Stimulated activated CD8-positive, alpha-beta memory T cell treated with anti-CD3 and anti-CD28 coated beads, Interleukin-2, amount 100 ng/mL, for 1 hour (primary cell): ENCODE data around the gene CADM2.
"Not testable (repeated sequence)": the region's sequence is repeated elsewhere in the genome, so short reads cannot be mapped to it uniquely, and the experiment has no call there.

Source experiments
- DNase-seq, 2 donors: peaks; one replicate each; pipeline ENCODE4 v3.0.0-alpha.2; 2020; ENCODE audit warnings: low read depth in 2 of 2

CADM2 gene

DNA sequence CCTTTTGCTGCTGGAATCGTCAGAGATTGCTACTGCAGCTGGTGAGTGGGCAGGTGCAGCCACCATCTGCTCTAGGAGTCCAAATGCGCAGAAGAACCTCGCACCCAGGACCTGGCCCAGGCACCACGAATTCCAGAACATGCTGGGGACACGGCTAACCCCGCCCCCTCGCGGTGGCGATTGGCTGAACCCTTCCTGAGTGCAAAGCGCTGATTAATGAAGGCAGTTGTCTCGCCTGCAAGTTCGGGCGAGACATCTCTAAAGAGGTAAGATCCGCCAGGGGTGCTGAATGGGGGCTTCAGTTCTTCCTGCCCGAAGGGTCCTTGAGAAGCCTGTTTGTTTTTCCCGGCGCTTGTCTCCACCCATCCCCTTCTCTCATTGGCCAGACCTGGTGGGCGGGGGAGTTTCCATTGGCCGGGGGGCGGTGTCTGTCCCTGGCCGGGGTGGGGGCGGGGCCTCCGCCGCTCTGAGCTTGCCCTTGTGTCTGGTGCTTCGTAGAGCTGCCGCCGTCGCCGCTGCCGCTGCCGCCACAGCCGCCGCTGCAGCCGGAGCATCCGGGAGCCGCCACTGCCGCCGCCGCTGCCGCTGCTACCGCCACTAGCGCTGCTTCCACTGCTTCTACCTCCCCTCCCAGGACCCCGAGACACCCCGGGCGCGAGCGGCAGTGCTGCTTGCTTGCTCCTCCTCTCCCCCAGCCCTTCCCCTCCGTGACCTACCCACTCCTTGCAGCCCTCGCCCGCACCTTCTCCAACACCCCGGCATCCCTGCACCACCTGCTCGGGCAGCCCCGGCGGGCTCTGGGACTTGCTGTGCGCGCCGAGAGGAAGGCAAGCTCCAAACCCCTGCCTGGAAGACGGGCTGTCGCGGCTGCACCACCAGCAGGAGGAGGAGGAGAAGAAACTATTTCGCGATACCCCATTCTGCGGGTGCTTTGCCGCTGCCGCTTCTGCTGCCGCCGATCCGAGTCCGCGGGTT, at the start of gene CADM2:
Gene CADM2, plus strand, starts transcription at position 495 of the 975 bp plus-strand sequence.
- peak in 1 of 2 donors; percentile 24 for DNase-seq

DNA sequence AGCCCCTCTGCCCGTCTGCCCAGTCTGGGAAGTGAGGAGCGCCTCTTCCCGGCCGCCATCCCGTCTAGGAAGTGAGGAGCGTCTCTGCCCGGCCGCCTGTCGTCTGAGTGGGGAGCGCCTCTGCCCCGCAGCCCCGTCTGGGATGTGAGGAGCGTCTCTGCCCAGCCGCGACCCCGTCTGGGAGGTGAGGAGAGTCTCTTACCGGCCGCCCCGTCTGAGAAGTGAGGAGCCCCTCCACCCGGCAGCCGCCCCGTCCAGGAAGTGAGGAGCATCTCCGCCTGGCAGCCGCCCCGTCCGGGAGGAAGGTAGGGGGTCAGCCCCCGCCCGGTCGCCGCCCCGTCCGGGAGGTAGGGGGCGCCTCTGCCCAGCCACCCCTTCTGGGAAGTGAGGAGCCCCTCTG, 40.2 kb upstream of the CADM2 start:
- not testable (repeated sequence) for DNase-seq

DNA sequence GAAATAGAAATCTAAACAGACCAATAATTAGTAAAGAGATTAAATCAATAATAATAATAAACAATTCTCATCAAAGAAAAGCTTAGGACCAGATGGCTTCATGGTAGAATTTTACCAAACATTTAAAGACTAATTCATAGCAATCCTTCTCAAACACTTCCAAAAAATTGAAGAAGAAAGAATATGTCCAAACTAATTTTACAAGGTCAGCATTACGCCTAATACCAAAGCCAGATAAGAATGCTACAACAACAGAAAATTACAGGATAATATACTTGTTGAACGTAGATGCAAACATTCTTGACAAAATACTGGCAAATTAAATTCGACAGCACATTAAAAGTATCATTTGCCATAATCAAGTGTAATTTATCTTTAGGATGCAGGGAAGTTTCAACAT, 36.1 kb upstream of the CADM2 start:
- DNase-seq, result no peak

DNA sequence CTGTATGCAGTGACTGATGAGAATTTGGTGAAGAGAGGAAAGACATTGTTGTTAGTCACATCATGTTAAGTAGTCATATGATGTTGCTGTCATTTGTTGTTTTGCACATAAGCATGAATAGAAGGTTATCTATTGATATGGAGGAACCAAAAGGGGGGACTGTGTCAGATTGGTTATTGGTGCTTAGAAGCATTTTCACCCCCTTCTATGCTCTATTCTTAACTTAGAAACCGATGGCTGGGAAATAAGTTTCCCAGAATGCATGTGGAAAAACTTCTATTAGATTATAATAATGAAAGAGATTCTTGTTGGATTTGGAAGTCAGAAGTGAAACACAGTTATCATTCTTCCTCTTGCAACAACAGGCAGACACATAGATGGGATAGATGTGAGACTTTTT, 33.2 kb upstream of the CADM2 start:
- DNase-seq, result no peak

DNA sequence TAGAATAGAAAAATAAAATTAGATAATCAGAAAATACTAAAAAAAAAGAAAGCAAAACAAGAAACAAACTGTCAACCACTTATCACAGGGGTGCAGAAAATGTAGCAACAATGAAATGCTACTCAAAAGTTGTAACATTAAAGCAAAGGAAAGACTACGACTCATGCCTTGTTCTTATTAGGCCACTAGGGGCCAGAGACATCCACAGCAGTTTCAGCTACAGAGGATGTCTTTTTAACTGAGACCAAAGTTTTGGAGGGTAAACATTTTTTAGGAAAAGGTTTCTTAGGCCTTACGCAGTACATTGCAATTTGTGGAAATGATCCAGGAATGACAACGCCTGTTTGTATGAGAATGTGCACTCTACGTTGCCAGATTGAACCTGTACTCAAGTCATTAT, 15.4 kb upstream of the CADM2 start:
- no peak for DNase-seq

DNA sequence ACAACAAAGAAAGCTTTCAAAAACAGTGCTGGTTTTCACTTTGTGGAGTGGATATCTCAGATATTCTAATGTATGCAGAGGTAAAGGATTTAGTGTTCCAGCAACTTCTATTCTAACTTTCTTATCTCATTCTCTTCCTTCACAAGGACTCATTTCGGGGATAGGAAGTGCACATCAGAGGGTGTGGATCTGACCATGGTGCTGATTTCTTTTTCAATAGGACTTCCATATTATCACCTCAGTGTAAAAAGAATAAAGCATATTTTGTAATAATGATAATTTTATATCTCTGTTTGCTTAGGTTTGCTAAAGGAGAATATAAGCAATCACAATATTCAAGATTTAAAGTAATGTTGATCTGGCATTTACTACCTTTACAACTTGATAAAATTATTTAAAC, 12.5 kb upstream of the CADM2 start:
- DNase-seq, result no peak

DNA sequence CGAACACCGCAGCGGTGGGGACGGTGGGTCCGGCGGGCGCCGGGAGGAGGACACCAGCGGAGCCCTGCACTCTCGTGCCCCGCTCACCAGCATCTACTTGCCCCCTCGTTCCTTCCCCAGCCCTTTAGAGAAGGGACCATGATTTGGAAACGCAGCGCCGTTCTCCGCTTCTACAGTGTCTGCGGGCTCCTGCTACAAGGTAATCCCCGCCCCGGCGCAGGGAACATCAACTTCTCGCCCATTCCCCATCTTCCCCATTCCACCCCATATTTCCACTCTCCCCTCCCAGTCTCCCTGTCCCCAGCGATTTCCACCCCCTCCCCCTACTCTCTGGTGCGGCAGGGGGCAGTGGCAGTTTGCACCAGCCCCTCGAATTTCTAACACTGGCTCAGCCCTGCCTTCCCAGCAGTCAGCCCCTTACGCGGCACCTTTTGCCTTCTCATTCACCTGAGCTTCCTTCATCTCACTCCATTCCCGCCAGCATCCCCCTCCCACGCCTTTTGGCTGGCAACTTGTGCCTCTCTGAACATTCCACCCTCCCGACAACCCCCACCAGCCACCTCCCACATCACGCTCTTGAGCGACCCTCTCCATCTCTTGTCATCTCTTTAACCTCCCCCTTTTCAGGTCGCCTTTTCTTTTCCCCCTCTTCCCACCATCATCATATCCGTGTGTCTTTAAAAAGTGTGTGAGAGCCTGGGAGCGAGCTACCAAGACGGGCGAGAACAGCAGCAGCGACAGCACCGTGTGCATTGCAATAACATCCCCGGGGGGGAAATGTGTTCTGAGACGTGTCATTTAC, 882 bp downstream of the CADM2 start:
- DNase-seq, result no peak

DNA sequence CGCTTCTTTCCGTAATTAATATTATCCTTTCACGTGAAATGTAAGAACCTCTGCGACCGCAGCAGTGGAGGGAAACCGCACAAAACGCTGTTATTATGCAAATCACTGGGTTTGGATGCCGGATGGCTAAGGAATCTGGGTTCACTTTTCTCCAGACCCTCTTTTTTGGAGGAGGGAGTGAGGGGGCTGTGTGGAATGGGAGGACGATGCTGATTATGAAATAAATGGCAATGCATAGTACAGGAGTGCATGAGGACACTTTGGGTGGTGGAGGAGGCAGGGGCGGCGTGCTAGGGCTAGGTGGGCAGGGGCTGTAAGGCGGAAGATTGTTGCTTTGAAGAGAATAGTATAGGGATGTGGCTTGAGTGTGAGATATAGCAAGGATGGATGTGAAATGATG, 1.8 kb downstream of the CADM2 start:
- no peak for DNase-seq

DNA sequence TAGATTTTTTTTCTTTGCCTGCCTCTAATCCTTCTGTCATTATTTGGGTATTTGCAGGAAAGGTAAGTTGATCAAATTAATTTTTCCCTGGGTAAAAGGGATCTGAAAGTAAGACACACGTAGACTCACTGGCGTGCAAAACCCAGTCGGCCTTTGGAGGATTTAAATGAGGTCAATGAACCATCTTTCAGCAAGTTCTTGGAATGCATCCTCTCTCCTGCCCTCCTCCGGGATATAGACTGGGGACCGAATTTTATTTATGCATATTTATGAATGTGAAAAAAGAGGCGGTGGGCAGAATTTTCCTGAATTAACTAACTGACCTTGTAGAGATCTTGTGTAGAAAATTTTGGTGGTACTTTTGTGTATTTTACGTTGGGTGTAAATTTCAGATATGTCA, 2.2 kb downstream of the CADM2 start:
- no peak for DNase-seq

DNA sequence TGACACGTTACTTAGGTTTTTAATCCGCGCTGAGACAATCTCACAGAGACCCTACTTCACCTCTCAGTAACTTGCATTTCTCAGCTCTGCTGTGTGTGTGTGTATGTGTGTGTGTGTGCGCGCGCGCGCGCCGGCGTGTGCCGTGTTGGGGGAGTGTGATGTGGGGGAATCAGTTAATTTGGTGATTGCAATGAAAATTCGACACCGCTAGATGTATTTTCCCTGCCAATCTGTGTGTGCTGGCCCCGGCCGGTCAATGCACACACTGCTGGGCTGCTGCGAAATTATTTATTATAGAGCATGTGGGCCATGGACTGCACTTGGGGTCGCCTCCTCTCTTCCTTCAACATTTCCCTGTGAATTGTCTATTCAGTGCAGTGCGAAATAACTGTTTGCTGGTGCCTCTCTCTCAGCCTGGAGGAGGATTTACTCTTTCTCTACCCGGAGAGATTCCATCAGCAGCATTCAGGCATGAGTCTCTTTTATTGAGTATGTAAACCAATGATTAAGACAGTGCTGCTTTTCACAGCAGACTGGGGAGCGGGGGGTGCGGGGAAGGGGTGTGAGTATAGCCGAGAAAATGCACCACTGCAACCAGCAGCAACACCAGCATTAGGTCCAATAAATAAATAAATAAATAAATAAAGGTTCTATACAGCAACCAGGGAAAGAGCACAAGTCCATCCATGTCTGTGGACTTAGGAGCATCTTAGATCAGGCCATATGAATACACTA, 2.9 kb downstream of the CADM2 start:
- no peak for DNase-seq

DNA sequence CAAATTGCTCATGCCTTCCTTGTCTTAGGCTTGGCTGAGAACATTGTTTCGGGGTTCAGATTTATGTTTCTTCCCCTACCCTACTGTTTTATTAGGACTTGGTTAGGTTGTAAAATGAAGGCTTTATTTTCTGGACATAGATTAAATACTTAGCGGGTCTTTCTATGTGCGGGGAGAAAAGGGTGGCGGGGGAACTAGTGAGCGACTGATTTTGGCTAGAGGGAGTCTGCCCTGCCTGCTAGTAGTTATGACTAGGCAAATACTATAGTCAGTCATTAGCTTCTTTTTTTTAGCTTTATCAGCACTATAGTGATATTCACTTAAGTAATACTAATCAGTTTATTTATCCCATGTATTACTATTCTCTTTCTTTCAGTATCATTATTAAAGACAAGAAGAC, 3.6 kb downstream of the CADM2 start:
- no peak for DNase-seq

DNA sequence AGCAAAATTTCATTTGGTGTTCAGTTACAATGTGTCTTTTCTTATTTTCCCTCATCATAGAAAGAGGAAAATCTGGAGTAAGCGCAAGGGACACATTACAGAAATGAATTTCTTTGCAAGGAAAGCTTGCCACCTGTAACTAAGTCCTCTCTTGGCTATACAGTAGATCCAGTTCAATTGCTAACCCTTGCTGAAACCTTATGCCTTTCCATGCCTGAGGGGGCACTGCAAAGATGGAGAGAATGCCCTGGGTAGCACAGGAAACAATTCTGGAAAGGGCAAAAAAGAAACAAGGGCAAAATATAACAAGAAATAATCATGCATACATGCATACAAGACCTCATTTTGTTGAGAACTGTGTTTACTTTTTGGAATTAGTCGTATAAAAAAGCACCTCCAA, 4.3 kb downstream of the CADM2 start:
- DNase-seq, result no peak

DNA sequence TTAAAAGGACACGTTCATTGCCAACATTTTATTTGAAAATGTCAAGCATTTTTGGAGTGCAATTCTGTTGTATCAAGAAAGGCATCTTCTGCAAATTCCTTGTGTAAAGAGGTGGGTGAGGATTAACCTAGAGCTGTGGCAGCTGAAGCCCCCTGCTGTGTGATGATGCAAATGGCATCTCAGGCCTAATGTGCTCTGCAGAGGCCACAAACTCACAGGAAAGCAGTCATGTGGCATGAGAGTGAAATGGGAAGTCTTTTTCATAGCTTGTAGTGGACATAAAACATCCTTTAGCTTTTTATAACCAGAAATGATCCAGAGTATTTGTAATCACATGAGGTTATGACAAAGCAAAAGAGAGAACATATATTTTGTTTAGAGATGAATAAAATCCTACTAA, 6.4 kb downstream of the CADM2 start:
- no peak for DNase-seq

DNA sequence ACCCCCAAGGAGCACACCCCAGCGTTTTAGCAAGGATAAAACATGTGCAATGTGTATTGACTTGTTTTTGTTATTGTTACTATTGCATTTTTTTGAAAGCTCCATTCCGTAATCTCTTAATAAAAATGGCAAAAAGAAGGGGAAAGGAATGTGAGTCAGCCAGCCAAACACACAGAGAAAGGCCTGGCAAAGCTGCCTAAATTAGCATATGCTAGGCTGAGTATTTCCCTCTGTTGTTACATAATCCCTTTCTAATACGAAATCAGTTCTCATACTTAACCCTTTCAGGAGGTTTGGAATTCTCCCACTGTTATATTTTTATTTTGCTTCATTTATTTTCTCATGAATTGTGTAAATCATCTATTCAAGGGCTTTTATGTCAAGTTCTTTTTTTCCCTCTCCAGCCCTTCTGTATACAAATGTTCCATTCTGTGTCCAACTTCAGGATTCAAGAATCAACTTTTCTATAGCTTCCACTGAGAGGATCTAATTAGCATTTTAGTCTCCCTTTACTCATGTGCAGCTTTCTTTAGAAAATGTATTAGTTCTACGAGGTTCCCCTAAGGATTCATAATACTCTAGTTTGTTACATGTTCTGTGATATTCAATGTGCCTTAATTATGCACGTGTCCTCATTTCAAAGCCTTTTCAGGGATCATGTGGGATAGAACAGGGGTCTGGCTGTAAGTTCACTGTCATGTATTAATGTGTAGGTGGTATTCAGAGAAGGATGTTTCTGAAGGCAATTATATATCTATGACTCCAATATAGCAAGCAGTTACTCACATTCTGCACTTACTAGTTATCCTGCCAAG, 9.2 kb downstream of the CADM2 start:
- DNase-seq, result no peak

DNA sequence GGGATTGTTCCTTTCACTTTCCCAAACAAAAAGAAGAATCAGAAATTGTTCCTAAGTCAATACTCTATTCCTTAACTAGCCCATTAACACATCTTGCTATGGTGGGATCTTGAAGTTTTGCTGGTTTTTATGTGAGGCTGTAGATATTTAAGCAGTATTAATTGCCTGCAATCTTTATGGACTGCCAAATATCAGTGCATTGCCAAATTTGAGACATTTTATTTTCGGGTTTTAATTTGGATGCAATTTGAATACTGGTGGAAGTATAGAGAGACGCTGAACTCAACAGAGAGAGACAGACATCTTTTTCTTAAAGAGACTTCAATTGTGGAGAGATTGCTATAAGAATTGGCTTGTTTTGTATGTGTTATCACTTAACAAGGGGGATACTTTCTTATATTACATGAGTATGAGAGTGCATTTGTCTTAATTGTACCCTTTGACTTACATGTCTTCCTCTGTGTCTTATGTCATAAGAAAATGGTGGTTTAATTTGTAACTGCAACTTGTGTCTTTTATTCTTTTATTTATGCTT, 10.0 kb downstream of the CADM2 start:
- DNase-seq, result no peak

DNA sequence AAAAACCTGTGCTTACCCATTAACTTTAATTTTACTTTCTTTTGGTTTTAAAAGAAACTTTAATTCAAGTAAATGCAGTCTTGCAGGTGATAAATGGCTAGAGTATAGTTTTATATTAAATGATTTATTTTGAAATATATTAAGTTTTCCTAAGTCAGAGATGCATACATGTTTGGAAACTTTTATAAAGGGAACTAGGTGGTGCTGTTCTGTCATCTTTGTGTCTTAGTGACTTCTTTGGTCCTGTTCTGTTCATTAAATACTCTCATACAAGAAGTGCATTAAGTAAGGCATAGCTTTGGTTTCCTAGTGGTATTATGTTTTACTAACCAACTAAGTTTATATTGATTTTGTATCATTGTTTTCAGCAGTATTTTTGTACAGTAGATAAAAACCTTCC, 15.6 kb downstream of the CADM2 start:
- no peak for DNase-seq

DNA sequence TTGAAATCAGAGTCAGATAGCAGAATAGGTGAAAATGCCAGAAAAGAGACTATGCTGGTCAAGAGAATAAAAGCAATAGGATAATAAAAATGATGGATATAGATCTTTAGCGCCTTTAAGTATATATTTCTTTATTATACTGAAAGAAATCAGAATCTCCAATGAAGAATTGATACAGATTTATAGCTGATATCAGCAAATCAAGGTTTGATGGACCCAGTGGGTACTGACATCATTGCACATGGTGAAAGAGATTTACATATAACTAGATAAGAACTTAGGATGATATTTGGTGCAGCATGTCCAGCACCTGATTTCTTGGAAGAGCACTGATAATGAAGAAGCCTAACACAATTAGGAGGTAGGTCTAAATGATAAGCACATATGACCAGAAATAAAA, 18.2 kb downstream of the CADM2 start:
- DNase-seq, result no peak

DNA sequence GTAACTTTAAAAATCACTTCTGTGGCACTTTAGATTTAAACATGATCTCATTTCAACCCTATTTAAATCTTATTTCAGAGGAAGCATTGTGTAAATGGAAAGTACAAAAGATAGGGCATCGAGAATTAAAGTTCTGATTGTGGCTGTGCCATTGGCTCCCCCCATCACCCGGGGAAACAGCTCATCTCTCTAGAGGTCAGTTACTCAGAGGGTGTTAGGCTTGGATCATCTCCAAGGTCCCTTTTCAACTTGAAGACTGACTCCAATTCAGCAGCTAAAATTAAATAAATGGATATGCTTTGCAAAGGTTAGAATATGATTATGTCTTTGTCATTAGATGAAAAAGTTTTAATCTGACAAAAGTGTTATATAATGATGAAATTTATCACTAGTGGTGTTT, 20.1 kb downstream of the CADM2 start:
- DNase-seq, result no peak

DNA sequence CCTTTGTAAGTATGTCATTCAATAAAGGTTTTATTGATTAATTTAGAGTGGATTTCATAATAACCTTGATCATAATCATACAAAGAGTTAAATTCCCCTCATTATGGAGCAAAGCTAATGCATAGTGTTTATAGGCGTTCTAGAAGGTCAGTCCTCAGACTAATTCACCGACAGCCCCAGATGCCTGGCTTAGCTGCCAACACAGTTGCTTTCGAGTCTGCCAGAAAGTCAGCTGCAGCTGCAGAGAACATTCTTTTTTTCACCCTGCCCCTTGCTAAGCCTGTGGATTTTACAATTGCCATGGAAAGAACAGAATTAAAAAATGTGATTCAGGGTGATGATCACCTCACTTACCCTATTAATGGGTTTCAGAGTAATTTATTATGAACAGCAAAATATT, 21.2 kb downstream of the CADM2 start:
- DNase-seq, result no peak

DNA sequence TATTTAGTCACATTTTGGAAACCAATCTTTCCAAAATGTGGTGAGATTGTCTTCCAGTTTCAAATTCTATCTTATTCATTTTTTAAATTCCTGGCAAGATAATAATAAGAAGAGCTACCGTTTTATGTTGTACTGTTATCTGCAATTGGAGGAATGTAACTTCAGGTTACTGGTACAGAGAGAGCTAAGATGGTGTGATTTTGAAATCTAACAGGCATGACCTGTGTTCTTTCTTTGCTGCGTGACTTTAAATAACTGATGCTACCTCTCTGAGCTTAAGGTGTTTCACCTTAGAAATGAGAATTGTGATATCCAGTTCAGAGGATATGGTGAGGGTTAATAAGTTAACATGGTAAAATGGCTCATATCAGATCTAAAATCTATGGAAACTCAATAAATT, 21.7 kb downstream of the CADM2 start:
- no peak for DNase-seq

DNA sequence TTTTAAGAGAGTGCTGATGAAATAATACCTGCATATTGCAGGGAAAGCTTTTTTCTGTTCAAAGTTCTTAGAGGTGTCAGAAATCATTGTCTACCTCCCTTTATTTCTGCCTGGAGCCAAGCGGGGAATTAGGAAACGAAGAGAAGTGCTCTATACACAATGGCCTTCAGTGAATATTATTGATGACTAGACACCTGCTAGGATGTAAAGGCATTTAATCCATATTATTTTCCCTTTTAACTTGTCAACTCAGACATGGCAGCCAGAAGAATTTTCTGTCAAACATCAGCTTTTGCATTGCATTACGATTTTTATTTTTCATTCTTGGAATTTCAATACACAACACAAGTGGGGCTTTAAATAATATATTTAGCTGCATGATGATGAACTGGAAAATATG, 24.7 kb downstream of the CADM2 start:
- no peak for DNase-seq
